H1 (cell line): ENCODE data around the gene KCNG3. TPM values are rescaled to one million over a fixed set of nuclear protein-coding genes. Genes with fewer than 3 reads are reported as not detected.

Experiments used
- FOSL1 ChIP-seq: IDR thresholded peaks from 2 replicates; pipeline ENCODE4 v1.6.1; 2011; ENCODE audit warnings: mild to moderate bottlenecking, low read depth, low read length, moderate library complexity; ENCODE audit not compliant: insufficient read depth
- NANOG ChIP-seq: IDR thresholded peaks from 2 replicates; pipeline ENCODE4 v1.6.1; 2011; ENCODE audit warnings: low read length, low read depth, mild to moderate bottlenecking, inconsistent platforms; ENCODE audit not compliant: insufficient read depth, poor library complexity, severe bottlenecking
- RBBP5 ChIP-seq: IDR thresholded peaks from 2 replicates; pipeline ENCODE4 v1.7.1; 2012; ENCODE audit warnings: low read depth, mild to moderate bottlenecking, inconsistent platforms, low read length, moderate library complexity, borderline replicate concordance
- polyA plus RNA-seq, 7 experiments: library from polyadenylated mRNA; depleted of rRNA in 3 of 7; stranded (reverse) in 5 of 7; unstranded in 2 of 7; fragments of >200 nt in 5 of 7; fragments of 200-250 nt in 2 of 7; gene quantifications; 1 replicate in 5 of 7; 2 replicates in 1 of 7; 4 replicates in 1 of 7; pipeline versions ENCODE4 v1.2.1 to v1.2.3, GENCODE V29; 2011 to 2013; ENCODE audit warnings: missing spikeins in 2 of 7, mixed read lengths in 2 of 7
- total RNA-seq: library from RNA; stranded (reverse); fragmentation: NEBNext Ultra II Directional; extraction: Animal tissue kit (Norgen Biotek cat#: 25700); gene quantifications from 2 replicates; pipeline ENCODE4 v1.2.1, GENCODE V29; 2021

The KCNG3 gene
- total and polyA plus RNA-seq, 2 of the 8 experiments (the other 6 are each of a cell fraction or from before 2014, with no cell fraction given): 8.1 to 21.3 TPM

- TF ChIP-seq RBBP5 (no peak), FOSL1 (no peak), NANOG (no peak)
These were observed 38.6 kb upstream of the KCNG3 start (continued) for GRCh38 chr2:42532397-42532796.
